Ammon's horn (tissue), 1 donor: ENCODE results near the gene NEIL1.

ENCODE experiments used
- DNase-seq: peaks from one replicate; pipeline ENCODE4 v3.0.0-alpha.2; 2016; ENCODE audit warnings: low spot score

Gene NEIL1

DNA sequence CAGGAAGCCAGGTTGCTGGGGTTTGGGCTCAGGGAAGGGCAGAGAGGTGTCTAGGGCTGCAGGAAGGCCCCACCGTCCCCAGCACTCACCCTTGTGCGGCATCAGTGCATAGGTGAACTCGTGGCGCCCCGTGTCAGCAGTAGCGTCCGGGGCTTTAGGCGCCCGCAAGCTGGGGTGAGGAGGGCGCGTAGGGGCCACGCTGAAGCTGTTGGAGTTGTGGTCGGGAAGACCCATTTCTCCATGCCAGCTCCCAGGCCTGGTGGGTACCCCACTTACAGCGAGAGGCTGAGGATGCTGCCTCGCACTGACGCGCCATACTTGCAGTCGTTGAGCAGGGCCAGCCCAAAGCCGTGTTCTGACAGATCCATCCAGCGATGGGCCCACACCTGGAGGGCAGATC is 9.7 kb downstream of the NEIL1 start:
- DNase-seq, result no peak

DNA sequence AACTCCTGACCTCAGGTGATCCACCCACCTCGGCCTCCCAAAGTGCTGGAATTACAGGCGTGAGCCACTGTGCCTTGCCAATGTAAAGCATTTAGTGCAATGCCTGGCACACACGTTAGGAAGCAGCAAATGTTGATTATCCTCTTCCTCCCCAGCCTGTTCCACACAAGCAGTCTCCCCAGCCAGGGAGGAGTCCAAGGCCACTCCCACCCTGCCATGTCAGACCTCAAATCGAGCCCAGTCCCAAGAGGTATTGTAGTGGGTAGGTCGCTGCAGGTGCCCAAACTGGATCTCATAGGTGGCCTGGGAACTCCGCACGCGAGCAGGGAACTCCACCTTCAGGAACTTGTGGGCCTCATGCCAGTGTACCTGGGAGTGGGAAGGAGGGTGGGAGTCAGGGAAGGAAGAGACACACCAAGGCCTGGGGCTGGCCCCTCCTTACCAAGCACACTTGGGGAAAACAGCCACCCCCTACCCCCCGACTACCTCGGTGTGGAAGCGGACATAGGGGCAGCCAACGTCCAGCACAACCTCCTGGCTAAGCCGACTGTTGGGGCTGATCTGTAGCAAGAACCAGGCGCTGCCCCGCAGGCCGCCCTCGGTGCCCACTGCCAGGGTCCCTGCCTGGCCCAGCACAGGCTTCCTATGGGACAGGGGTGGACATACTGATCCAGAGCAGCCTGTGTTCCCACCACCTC is 11.3 kb downstream of the NEIL1 start:
- DNase-seq, result no peak

DNA sequence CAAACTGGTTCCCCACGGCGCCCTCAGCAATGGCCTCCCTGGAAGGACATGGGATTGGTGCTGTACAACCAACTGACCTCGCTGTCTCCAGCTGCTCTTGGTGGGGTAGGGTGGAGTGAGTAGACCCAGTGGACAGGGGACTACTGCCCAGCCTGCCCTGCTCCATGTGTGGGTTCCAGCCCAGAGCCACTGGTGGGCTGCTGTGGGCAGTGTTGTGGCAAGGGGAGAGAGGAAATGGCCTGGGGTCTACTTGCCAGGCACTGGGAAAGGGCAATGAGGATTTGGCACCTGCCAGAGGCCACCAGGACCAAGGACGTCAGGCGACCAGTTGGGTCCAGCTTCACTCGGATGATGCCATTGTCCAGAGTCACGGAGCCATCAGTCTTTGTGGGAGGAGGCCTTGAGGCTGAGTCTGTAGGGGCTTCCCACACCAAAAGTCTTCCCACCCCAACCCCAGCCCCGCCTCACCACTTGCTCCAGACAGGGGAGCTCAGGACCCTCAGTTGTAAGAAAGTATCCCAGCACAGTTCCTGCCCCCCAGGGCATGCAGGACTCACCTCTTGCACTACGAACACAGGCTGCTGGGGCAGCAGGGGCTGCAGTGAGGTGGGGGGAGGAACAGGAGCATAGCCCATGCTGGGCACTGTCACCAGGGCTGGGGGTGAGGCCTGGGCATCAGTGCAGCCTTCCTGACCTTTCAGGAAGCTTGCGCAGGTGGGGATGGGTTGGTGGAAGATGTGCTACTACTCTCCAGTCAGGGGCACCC is 12.1 kb downstream of the NEIL1 start:
- no peak for DNase-seq

DNA sequence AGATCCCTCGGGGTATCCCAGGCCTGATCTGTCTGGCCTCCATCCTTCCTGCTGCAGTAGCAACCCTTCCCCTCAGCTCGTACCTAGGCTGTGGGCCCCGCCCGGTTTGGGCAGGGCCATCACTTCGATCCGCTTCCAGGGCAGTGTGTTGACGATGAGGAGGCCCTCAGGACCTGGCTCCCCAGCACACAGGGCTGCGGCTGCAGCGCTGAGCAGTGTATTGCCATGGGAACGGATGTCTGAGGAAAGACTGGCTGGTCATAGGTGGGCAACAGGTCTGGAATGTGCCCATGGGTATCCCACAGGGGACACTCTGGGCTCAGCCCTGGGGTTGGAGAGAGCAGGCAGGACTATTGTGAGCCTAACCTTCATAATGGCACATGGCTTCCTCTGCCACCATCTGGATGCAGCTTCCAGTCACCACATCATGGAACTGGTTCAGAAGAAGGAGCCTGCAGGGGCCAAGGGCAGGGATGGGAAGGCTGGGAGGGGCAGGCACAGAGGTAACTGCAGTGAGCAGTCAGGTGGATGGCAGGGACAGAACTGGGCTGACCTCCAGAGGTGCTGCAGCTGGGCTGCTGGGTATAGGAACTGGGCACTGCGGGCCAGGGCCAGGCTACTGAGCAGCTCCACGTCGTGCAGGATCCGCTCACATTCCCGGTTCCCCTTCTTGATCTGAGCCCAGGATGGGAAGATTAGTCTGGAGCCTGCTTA is 12.9 kb downstream of the NEIL1 start:
- DNase-seq, result no peak

DNA sequence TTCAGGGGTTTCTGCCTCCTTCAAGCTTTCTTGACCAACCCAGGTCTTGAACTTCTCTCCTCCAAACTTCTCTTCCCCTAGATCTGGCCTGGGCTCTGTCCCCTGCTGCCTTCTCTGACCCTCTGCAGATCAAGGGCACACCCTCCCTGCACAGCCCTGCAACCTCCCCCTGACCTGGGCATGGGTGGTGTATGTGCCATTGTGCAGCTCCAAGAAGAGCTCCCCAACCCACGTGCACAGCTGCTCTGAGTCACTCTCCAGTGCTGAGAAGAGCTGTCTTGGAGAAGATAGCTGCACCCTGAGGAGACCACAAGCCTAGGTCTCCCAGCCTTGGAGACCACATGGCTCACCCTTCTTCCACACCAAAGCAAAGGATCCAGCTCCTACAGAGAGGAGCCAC is 13.6 kb downstream of the NEIL1 start:
- DNase-seq, result no peak

DNA sequence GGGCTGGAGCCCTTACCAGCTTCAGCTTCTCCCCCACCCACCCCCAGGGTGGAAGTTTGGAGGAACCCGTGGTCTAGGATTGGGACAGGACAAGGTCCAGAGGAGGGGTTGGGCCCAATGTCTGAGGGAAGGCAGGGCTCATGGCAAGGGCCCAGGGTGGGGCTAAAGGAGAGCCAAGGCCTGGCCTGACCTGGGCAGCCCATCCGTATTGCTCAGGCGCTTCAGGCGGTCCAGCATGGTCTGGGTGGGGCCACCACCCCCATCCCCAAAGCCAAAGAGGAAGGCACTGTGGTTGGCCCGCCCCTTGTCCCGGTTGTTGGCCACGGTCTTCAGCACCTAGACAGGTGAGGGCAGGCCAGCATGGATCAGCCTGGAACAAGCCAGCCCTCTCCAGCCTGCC is 14.0 kb downstream of the NEIL1 start:
- DNase-seq, result no peak

DNA sequence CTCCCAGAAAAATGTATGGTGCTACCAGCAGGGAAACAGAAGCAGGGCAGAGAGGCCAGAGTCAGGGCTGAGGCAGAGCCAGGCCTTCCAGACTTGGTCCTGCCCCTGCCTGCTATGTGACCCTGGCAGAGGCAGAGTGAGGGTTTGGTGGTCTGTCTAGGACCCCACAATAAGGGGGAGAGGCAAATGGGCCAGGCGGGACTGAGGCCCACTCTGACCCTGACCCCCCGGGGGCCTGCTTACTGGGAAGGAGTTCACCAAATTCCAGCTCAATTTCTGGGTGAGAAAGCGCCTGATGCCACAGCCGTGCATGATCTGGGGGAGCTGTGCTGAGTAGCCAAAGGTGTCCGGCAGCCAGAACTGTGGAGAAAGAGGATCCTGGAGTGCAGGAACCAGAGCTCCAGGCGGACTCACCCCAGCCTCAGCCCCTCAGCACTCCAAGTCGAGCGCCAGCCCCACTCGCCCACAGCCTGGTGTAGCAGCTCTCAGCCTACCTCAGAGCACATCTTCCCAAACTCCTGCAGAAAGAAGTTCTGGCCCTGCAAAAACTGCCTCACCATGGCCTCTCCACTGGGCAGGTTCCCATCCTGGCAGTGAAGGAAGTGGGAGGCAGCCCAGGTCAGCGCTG is 14.6 kb downstream of the NEIL1 start:
- DNase-seq, result no peak

DNA sequence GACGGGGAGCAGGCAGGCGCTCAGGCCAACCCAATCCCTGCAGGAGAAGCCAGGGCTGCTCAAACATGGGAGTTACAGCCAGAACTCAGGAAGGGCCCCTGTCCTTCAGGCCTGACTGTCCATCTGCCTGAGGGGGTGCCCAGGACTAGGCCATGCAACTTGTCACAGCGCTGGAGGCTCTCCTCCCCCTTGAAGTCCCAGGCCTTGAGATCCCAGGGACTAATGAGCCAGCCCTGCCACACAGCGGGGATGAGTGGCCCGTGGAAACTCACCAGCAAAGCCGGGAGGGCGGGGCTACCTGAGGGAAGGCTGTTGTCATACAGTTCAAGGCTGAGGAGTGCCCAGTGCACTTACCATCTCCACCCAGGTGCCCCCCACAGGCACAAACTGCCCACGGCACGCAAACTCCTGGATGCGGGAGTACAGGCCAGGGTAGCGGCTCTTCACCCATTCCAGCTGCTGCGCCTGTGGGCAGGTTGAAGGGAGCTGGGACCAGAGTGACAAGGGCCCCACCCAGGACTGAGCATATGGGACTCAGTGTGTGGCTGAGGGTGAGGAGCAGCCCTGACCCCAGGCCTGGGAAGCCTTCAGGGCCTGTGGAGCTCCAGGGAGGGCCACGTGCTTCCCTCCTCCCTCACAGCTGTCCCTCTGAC is 15.3 kb downstream of the NEIL1 start:
- DNase-seq, result no peak

DNA sequence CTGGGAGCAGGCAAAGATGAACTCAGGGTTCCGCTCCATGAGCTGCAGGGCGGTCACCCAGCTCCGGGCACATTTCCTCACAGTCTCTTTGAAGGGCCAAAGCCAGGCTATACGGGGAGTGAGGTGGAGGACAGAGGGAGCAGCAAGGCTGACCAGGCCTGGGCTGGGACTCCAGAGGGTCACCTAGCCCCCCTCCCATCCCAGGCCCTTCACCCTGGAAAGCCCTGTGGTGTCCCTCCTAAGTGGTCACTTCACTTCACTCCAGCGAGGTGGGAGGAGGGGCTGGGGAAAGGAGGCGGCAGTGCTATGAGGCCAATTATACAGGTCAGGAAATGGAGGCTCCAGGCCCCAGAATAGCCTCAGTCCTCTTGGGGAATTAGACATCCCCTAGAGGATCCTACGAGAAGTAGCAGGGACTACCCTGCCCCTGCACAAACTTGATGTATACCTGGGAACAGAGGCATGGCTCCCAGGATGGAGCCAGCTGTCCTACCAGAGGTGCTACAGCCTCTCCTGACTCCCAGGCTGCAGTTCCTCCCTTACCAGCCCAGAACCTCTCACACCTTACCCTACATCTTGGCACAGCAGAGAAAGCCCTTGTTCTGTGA is 15.9 kb downstream of the NEIL1 start:
- no peak for DNase-seq

DNA sequence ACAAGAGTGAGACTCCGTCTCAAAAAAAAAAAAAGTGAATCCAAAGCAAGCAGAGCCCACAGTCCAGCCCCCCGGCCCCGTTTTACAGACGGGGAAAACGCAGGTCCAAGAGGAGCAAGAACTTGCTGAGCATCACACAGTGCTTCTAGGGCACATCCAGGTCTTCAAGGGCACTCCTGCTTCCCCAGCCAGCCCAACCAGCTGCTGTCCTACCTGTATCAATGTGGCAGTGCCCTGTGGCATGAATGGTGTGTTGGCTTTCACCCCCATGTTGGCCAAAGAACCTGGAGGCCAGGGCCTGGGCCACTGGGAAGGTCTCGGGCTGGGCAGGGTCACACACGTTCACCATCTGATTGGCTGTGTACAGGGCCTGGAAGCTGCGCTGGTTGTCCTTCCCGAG is 16.9 kb downstream of the NEIL1 start:
- DNase-seq, result no peak

DNA sequence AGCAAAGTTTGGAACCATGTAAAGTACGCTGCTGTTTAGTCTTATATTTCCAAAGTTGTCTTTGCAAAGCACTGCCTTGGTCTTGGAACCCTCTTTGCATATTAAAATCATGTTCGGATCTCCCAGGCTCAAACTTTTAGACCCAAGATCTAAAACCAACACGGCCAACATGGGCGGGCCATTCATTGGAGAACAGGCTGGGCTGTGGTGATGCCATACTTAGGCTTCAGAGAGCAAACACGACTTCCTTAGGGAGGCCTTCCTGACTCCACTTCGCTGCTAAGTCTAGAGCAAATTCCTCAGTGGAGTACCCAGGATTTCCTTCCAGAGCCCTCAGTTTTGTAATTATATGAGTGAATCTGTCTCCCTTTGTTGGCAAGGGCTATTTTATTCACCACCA is 18.0 kb downstream of the NEIL1 start:
- no peak for DNase-seq

DNA sequence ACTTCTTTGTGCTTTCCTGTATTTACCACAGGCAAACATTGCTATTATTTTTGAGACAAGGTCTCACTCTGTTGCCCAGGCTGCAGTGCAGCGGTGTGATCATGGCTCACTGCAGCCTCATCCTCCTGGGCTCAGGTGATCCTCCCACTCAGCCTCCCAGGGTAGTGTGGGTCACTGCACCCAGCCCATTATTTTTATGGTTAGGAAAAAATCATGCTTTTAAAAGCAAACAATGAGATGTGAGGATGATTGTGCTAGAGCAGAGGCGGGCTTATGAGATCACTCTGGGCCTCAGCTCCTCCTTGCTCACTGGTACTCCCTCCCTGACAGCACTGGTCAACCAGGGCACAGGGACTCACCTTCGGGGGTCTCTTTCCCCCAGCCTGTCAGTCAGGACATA is 19.3 kb downstream of the NEIL1 start:
- no peak for DNase-seq

DNA sequence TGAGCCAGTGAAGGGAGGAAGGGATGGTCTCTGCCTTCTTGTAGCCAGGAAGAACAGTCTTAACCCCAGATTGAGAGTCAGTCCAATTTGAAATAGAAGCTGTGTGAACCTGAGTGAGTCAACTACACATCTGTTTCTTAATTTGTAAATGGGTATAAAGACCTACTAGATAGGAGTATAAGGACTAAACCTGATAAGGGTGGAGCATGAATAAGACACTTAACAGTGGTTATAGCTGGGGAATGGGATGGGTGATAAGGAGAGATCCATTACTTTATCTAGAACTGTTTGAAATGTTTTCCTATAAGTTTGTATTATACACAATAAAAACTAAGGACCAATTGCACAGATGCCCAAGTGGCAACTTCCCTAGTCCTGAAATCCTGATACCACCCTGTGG is 20.2 kb downstream of the NEIL1 start:
- no peak for DNase-seq

DNA sequence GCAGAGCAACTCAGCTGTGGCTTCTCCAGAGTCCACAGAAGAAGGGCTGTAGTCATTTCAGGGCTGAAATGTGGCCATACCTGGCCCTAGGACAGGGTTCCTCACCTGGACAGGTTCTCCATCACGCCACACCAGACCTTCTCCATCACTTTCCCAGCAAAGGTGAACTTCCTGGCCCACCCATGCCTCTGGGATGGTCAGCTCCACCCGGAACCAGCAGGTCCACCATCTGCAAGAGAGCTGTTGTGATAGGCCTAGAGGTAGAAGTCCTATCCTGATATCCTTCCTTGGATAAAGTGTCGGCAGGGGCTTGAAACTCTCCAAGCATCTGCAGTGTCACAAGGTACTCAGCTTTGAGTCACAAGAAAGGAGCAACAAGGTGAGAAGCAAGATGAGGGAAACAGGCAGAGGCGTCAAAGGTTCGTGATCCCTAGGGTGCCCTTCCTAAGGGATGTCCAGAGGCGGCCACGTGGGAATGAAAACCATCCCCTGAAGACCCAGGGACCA is 20.6 kb downstream of the NEIL1 start:
- no peak for DNase-seq

DNA sequence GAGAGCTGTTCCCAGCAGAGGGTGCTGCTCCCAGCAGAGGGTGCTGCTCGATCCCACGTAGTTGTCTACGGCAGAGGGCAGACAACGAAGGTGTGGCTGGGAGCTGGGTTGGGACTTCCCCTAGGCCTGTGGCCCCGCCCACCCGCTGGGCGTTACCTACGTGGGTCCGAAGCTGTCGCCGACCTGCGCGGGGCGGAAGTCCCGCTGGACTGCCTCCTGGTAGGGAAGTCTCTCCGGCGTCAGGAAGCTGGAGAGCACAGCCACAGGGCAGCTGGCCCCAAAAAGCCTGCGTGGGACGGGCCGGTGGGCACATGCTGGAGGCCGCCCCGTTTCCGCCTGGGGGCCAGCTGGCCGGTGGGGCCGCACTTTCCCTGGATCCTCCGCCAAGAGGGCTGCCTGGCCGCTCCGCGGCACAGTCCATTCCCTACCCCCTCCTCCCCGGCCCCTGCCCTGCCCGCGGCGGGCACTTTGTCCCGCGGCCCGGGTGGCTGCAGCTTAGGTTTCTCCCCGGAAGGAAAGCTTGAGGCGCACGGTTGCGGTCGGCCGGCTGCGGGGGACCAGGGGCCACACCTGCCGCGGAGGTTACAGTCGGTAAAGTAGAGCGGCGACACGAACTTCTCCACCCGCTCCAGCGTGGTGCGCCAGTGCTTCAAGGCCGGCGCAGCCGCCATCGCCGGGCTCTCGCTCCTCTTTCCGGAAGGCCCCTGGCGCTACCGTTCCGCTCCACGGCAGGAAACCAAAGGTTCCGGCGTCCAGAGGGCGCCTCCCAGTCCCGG is 21.3 kb downstream of the NEIL1 start, which contains the start of gene MAN2C1:
MAN2C1 (minus strand) TSS at position 695 of the 776 bp plus-strand sequence; CDS start at position 671, 24 bp downstream.
- DNase-seq, result peak; percentile 96

DNA sequence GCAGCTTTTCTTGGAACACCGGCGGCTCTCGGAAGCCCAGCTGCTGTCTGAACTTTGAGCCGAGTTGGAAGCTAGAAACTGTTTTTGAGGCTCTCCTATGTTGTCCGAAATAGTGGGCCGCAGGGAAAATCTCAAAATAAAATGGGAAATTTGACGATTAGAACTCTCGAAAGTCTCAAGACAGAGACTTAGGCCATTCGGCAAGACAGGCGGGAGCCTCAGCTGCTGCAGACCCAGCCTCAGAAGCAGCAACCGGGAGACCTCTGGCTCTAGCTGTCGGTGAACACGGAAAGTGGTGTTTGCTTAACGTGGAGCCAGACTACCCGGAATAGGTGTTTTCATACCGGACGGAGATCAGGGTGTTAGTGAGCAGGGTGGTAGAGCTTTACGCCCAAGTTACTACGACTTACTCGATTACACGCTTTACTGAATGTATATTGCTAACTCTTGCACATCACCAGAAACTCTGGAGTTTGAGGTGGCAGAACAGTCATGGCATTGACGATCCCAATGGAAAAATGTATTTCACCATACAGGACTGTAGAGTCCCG is 21.9 kb downstream of the NEIL1 start:
- no peak for DNase-seq

DNA sequence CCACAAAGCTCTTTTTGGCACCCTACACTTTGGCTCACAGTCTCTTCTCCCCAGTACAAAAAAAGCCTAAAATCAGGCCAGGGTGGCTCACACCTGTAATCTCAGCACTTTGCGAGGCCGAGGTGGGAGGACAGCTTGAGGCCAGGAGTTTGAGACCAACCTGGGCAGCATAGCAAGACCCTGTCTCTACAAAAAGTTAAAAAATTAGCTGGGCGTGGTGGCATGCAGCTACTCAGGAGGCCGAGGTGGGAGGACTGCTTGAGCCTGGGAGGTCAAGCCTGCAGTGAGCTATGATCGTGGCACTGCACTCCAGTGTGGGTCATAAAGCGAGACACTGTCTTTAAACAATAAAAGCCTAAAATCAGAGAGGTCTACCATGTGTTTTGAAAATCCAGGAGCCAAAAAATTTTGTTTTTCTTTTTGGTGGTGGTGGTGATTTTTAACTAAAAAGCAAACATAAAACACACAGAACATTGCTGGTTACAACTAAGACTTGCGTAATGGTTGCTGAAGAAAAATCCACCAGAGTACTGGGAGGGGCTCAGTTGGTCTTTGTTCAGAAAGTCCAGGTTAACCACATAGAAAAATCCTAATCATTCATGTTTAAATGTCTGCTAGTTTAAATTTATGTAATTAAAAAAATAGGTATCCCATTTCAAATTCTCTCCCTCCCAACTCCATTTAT is 23.2 kb downstream of the NEIL1 start:
- no peak for DNase-seq

DNA sequence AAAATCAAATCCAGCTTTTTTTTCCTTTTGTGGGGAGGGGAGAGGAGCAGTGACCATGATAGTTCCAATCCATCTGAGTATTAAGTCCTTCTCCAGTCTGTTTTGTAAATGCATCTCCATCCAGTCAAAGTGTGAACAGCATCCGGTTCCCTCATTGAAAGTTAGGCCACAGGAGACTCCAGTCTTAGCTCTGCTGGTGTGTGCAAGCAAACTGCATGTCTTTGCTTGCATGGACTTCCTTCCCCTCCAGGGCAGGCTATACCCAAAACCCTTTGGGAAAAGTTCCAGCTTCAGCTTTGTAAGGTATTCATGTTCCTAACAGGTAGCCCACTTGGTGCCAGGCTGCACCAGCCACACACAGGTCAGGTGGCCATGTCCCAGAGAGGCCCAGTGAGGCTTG is 24.6 kb downstream of the NEIL1 start:
- DNase-seq, result no peak

DNA sequence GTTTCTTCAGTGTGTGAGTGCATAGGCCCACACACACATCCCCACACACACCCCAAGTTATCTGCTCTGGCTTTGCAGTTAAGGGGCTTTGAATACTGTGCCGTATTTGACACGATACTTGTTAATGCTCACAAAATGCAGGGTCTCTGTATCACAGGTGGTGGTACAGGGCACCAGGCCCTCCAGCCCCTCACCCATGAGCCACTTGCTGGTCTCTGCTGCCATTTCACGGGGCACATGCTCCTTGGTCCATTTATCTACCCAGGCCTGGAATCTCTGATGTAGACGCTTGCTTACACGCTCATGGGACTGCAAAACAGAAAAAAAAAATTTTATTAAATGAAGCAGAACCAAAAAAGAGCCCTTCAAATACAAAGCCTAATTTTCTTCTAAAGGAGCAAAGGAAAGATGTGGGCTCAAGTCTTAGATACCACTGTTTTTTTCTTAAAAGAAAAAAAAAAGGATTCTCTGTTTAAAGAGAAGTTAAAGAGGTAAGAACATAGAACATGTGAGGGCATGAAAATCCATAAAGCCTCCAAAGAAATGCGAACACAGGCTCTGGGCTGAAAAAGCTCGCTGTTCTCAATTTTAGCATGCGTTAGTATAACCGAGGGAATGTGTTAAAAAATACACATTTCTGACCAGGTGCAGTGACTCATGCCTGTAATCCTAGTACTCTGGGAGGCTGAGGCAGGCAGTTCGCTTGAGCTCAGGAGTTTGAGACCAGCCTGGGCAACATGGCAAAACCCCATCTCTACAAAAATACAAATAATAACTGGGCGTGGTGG is 25.3 kb downstream of the NEIL1 start:
- DNase-seq, result no peak
